Measurements from ENCODE around the gene ACAN.

ACAN gene

DNA sequence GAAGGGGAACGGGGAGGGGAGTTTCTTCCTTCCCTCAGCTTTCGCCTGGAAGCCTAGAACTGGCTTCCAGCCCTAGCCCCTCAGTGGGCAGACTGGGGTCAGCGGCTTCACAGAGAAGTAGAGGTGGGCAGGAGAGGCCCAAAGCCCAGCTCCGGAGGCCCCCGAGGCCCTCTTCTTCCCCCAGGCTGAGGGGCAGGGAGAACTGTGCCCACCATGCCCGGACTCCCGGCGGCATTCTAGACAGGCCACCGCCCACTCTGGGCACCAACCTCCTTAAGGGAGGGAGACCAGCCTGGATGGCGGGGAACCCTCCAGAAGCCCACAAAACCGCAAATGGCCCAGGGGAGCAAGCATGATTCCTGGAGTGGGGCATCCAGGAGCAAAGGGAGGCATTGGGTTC, 74.2 kb downstream of the ACAN start:
- peaks cover 7% of the 10 kb centered on the region for H3K36me3 ChIP-seq (ENCODE audit: insufficient read depth, low read length)
- 95% methylated on average over 11 of the region's 11 CpGs for WGBS
- H3K27me3 ChIP-seq (ENCODE audit: insufficient read depth, low read length): no peaks in the 10 kb centered on the region
- no peak overlapping the region for H3K9ac ChIP-seq (ENCODE audit: low read depth, low read length)
- H3K4me3 ChIP-seq (ENCODE audit: low read length): no peak overlapping the region
- no peak overlapping the region for H3K27ac ChIP-seq (ENCODE audit: low read depth, low read length)
- no peaks in the 10 kb centered on the region for H3K4me1 ChIP-seq (ENCODE audit: insufficient read depth, low read length)
- H3K9me3 ChIP-seq (ENCODE audit: insufficient read depth, low read depth, low read length): no peaks in the 10 kb centered on the region

DNA sequence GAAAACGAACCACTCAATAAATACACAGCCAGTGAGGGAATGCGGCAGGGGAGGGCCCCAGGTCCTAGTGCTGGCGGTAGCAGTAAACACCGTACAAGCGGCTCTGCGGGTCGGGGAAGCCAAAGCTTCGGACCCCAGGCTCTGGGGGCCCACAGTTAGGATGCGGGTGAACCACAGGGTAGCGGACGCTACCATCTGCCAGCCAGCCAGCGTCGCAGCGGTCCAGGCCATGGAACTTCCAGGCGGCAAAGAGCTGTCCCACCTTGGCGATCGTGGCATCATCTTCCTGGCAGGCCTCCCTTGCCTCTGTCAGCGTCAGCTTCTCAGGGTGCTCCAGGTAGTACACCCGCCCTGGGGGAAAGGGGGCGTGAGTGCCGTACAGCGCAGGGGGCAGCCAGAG, 74.7 kb downstream of the ACAN start:
- H3K4me1 ChIP-seq (ENCODE audit: insufficient read depth, low read length): no peaks in the 10 kb centered on the region
- no peaks in the 10 kb centered on the region for H3K27me3 ChIP-seq (ENCODE audit: insufficient read depth, low read length)
- H3K27ac ChIP-seq (ENCODE audit: low read depth, low read length): no peak overlapping the region
- H3K36me3 ChIP-seq (ENCODE audit: insufficient read depth, low read length): peaks cover 7% of the 10 kb centered on the region
- WGBS: 95% methylated on average over 22 of the region's 22 CpGs
- H3K9ac ChIP-seq (ENCODE audit: low read depth, low read length): no peak overlapping the region
- H3K9me3 ChIP-seq (ENCODE audit: insufficient read depth, low read depth, low read length): no peaks in the 10 kb centered on the region
- H3K4me3 ChIP-seq (ENCODE audit: low read length): no peak overlapping the region

DNA sequence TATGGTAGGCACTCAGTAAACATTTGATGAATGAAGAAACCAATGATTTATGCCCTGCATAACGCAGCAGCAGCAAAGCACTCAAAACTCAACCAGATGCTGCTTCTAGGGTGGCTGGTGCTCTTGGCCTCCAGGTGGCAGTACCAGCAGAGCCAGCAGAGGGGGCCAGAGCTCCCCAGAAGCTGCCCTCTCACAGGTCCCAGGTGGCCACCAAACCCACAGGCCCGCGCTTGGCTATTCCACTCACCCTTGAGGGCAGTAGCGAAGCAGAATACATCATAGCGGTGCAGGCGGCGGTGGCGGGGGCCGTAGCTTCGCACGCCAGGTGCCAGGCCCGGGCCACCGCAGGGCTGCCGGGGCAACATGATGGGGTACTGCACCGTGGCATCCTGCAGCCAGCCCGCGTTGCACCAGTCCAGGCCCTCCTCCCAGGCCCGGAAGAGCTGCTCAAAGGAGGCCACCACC, 75.5 kb downstream of the ACAN start:
- no peaks in the 10 kb centered on the region for H3K9me3 ChIP-seq (ENCODE audit: insufficient read depth, low read depth, low read length)
- H3K27me3 ChIP-seq (ENCODE audit: insufficient read depth, low read length): no peaks in the 10 kb centered on the region
- H3K4me1 ChIP-seq (ENCODE audit: insufficient read depth, low read length): no peaks in the 10 kb centered on the region
- peaks cover 8% of the 10 kb centered on the region for H3K36me3 ChIP-seq (ENCODE audit: insufficient read depth, low read length)
- H3K4me3 ChIP-seq (ENCODE audit: low read length): no peak overlapping the region
- H3K27ac ChIP-seq (ENCODE audit: low read depth, low read length): no peak overlapping the region
- H3K9ac ChIP-seq (ENCODE audit: low read depth, low read length): no peak overlapping the region
- 74% methylated on average over 18 of the region's 18 CpGs for WGBS

DNA sequence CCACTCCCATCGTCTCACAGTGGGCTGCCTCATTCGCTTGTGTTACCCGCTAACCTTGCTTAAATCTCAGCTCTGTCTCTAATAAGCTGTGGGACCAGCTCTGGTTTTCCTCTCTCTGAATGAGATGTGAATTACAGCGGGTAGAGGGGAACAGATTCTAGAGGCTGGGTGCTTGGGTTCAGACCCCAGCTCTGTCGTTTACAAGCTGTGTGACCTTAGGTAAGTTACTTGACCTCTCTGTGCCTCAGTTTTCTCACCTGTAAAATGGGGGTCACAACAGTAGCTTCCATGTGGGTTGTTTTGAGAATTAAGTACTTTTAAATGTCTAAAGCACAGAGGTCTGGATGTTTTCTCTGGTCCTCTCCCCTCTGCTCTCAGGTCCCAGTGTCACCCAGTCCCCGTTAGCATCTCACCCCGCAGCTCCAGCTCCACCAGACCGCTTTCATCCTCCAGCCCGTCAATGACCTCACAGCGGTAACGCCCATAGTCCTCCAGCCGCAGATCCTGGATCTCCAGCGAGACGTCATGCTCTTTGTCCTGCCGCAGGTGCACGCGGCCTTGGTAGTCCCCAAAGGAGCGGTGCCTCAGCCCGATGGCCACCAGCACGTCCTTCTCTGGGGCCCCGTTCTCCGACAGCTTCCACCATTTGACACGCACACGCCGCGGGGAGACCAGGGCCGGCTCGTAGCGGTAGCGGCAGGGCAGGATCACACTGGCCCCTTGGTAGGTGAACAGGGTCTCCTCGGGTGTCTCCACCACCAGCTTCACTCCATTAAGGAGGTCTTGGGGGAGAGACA, 77.9 kb downstream of the ACAN start:
- Histone ChIP-seq H3K9me3 (ENCODE audit: insufficient read depth, low read depth, low read length) (no peaks in the 10 kb centered on the region), H3K4me3 (ENCODE audit: low read length) (no peak overlapping the region), H3K9ac (ENCODE audit: low read depth, low read length) (no peak overlapping the region), H3K4me1 (ENCODE audit: insufficient read depth, low read length) (peaks cover 4% of the 10 kb centered on the region), H3K27ac (ENCODE audit: low read depth, low read length) (no peak overlapping the region), H3K36me3 (ENCODE audit: insufficient read depth, low read length) (peaks cover 11% of the 10 kb centered on the region), H3K27me3 (ENCODE audit: insufficient read depth, low read length) (no peaks in the 10 kb centered on the region)
- WGBS: 96% methylated on average over 31 of the region's 31 CpGs

DNA sequence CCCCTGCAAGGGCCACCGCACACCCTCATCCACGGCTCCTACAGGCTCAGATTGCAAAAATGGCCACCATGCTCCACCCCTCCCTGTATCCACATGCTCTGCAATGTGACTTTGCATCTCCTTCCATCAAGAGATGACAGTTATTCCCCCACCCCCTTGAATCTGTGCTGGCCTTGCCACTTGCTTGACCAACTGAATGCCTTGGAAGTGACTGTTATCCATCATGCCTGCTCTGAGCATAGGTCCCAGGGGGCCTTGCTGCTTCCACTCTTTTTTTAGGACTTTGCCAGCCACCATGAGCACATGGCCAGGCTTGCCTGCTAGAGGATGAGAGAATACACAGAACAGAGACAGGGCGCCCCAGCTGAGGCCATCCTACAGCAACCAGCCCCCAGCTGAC, 78.5 kb downstream of the ACAN start:
- Histone ChIP-seq H3K4me1 (ENCODE audit: insufficient read depth, low read length) (peaks cover 4% of the 10 kb centered on the region), H3K9ac (ENCODE audit: low read depth, low read length) (no peak overlapping the region), H3K36me3 (ENCODE audit: insufficient read depth, low read length) (peaks cover 11% of the 10 kb centered on the region), H3K27me3 (ENCODE audit: insufficient read depth, low read length) (no peaks in the 10 kb centered on the region), H3K9me3 (ENCODE audit: insufficient read depth, low read depth, low read length) (no peaks in the 10 kb centered on the region), H3K27ac (ENCODE audit: low read depth, low read length) (no peak overlapping the region), H3K4me3 (ENCODE audit: low read length) (no peak overlapping the region)
- 89% methylated on average over 3 of the region's 3 CpGs for WGBS

DNA sequence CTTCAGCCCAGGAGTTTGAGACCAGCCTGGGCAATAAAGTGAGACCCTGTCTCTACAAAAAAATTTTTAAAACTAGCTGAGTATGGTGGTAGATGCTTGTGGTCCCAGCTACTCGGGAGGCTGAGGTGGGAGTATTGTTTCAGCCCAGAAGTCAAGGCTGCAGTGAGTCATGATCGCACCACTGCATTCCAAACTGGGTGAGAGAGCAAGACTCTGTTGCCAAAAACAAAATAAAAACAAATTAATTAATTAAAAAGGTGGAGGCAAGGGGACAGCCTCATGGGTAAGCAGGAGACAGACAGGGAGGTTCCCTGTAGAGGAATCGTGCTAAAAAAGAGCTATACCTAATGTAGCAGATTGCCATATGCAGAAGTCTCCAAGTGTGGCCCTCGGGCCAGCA, 79.5 kb downstream of the ACAN start:
- Histone ChIP-seq H3K27ac (ENCODE audit: low read depth, low read length) (no peak overlapping the region), H3K27me3 (ENCODE audit: insufficient read depth, low read length) (no peaks in the 10 kb centered on the region), H3K4me3 (ENCODE audit: low read length) (no peak overlapping the region), H3K4me1 (ENCODE audit: insufficient read depth, low read length) (peaks cover 4% of the 10 kb centered on the region), H3K36me3 (ENCODE audit: insufficient read depth, low read length) (peaks cover 11% of the 10 kb centered on the region), H3K9me3 (ENCODE audit: insufficient read depth, low read depth, low read length) (no peaks in the 10 kb centered on the region), H3K9ac (ENCODE audit: low read depth, low read length) (no peak overlapping the region)
- 89% methylated on average over 4 of the region's 4 CpGs for WGBS

DNA sequence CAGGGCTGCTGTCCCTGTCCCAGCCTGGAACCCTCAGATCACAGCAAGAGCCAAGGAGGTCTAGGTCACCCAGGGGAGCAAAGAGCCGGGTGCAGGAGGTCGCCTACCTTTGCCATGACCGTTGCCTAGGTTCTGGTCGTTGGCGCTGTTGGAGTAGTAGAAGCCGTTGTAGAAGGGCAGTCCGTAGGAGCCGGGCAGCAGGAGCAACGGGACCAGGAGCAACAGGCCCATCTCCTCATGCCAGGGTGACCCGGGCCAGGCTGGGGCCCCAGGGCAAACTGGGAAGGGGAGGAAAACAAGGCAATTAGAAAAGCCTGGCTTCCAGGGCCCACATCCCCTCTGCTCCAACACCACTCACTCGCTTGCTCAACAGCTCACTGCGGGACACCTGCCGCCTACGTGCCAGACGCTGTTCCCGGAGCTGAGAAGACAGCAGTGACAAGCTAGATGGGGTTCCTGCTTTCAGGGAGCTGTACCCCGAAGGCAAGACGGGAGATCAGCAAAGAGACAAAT, 83.9 kb downstream of the ACAN start:
- Histone ChIP-seq H3K4me1 (ENCODE audit: insufficient read depth, low read length) (peaks cover 4% of the 10 kb centered on the region), H3K9ac (ENCODE audit: low read depth, low read length) (no peak overlapping the region), H3K9me3 (ENCODE audit: insufficient read depth, low read depth, low read length) (no peaks in the 10 kb centered on the region), H3K27me3 (ENCODE audit: insufficient read depth, low read length) (no peaks in the 10 kb centered on the region), H3K27ac (ENCODE audit: low read depth, low read length) (no peak overlapping the region), H3K4me3 (ENCODE audit: low read length) (no peak overlapping the region), H3K36me3 (ENCODE audit: insufficient read depth, low read length) (peaks cover 5% of the 10 kb centered on the region; the same call in 1 of the 2 replicates)
- WGBS: 91% methylated on average over 18 of the region's 18 CpGs

DNA sequence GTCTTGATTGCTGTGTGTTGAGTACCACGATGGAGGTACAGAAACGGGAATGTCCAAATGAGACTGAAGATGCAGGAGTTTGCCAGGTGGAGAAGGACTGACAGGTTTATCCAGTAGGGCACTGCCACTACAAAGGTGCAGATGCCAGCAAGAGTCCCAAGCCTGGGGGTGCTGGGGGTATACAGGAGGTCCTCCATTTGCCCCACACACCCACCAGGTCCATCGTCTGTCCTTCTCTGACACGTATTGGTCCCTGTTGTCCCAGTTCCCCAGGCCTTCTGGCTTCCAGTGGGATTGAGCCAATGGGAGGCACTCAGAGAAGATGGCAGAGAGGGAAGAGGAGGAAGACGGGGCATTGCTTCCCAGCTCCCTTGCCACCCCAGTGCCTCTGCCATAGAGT, 85.5 kb downstream of the ACAN start:
- H3K9me3 ChIP-seq (ENCODE audit: insufficient read depth, low read depth, low read length): no peaks in the 10 kb centered on the region
- peaks cover 4% of the 10 kb centered on the region for H3K4me1 ChIP-seq (ENCODE audit: insufficient read depth, low read length)
- H3K27me3 ChIP-seq (ENCODE audit: insufficient read depth, low read length): no peaks in the 10 kb centered on the region
- H3K27ac ChIP-seq (ENCODE audit: low read depth, low read length): no peak overlapping the region
- peaks cover 3% of the 10 kb centered on the region; the same call in 1 of the 2 replicates for H3K36me3 ChIP-seq (ENCODE audit: insufficient read depth, low read length)
- no peak overlapping the region for H3K4me3 ChIP-seq (ENCODE audit: low read length)
- WGBS: 96% methylated on average over 5 of the region's 5 CpGs
- no peak overlapping the region for H3K9ac ChIP-seq (ENCODE audit: low read depth, low read length)

DNA sequence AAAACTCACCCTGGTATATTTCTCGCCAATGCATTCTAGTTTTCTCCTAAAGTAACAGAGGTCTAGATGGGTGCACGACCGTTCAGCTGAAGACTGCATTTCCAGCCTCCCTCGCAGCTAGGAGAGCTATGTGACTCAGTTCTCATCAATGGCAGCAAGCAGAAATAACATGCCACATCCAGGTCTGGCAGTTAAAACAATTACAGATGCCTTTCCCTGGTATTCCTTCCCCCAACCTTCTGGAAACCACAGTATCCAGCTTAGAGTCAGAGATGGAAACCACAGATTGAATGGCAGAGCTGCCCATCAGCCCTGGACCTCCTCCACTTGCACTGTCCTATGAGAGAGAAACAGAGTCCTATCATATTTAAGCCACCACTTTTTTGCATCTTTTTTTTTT, 87.3 kb downstream of the ACAN start:
- no peak overlapping the region for H3K4me3 ChIP-seq (ENCODE audit: low read length)
- WGBS: 93% methylated on average over 4 of the region's 4 CpGs
- H3K9me3 ChIP-seq (ENCODE audit: insufficient read depth, low read depth, low read length): no peaks in the 10 kb centered on the region
- H3K27ac ChIP-seq (ENCODE audit: low read depth, low read length): no peak overlapping the region
- peaks cover 3% of the 10 kb centered on the region; the same call in 1 of the 2 replicates for H3K36me3 ChIP-seq (ENCODE audit: insufficient read depth, low read length)
- no peak overlapping the region for H3K9ac ChIP-seq (ENCODE audit: low read depth, low read length)
- no peaks in the 10 kb centered on the region for H3K4me1 ChIP-seq (ENCODE audit: insufficient read depth, low read length)
- H3K27me3 ChIP-seq (ENCODE audit: insufficient read depth, low read length): peaks cover 12% of the 10 kb centered on the region

DNA sequence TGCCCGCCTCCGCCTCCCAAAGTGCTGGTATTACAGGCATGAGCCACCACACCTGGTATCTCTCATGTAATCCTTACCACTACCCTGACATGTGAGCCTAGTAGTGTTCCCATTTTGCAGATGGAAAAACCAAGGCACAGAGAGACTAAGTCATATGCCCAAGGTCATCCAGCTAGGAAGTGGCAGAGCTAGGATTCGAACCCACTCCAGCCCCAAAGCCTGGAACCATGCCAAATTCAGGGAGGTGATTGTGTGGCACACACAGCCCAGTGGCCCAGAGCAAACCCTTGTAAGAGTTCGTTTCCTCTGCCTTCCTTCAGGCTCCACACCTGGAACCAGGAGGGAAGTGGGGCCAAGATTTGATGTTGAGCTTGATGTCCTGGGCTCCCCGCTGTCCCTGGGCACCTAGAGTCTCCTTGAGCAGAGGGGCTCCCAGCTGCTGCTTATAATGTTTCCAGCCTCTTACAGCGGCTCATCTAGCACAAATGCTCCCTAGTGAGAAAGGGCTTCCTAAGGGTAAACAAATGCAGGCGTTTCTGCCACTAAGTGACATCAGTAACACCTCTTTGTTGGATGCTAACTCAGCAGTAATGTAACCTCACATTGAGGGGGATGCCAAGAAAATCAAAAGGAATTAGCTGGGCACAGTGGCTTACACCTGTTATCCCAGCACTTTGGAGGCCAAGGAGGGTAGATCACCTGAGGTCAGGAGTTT, 88.5 kb downstream of the ACAN start:
- Histone ChIP-seq H3K9me3 (ENCODE audit: insufficient read depth, low read depth, low read length) (no peaks in the 10 kb centered on the region), H3K4me1 (ENCODE audit: insufficient read depth, low read length) (0 out of 2 replicates have a peak, but pooled peaks cover 4% of the 10 kb centered on the region), H3K36me3 (ENCODE audit: insufficient read depth, low read length) (no peaks in the 10 kb centered on the region), H3K27me3 (ENCODE audit: insufficient read depth, low read length) (peaks cover 16% of the 10 kb centered on the region), H3K9ac (ENCODE audit: low read depth, low read length) (no peak overlapping the region), H3K4me3 (ENCODE audit: low read length) (no peak overlapping the region), H3K27ac (ENCODE audit: low read depth, low read length) (no peak overlapping the region)
- WGBS: 76% methylated on average over 7 of the region's 7 CpGs

DNA sequence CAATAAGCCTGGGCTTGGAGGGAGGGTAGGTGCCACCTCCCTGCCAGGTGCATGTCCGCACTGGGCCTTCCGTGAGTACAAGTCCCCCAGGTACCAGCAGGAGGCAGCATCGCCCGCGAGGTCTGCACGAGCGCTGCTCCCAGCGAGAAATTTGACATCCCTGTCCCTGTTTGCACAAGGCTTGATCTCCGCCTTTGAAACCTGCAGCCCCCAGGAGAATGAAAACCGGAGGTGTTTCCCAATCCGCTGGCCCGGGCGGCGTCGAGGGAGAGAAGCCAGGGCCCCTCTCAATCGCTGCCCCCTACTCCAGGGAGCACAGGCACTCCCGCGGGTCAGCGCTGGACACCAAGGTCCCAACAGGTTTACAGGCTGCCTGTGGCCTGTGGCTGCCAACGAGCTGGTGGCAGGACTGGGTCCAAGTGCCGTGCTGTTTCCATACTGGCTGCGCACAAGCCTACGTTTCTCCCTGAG, 91.1 kb downstream of the ACAN start:
- H3K9ac ChIP-seq (ENCODE audit: low read depth, low read length): no peak overlapping the region
- H3K4me1 ChIP-seq (ENCODE audit: insufficient read depth, low read length): peaks cover 17% of the 10 kb centered on the region
- peak overlapping the region; percentile 61 for H3K4me3 ChIP-seq (ENCODE audit: low read length)
- H3K9me3 ChIP-seq (ENCODE audit: insufficient read depth, low read depth, low read length): no peaks in the 10 kb centered on the region
- under 1% methylated on average over 23 of the region's 23 CpGs for WGBS
- H3K27me3 ChIP-seq (ENCODE audit: insufficient read depth, low read length): peaks cover 16% of the 10 kb centered on the region
- no peak overlapping the region for H3K27ac ChIP-seq (ENCODE audit: low read depth, low read length)
- peaks cover 6% of the 10 kb centered on the region for H3K36me3 ChIP-seq (ENCODE audit: insufficient read depth, low read length)
